ENCODE measurements around the gene PRR12. TPM values are rescaled to one million over a fixed set of nuclear protein-coding genes. Genes with fewer than 3 reads are reported as not detected.

Gene PRR12
- total and polyA plus RNA-seq, 9 of the 15 experiments (the other 6 are each of a cell fraction or from before 2014, with no cell fraction given) = 0.01 to 21.1 (median 0.98) TPM

- no peak for TF ChIP-seq SFPQ (IDR thresholded peaks at IDR 0.05; ENCODE audit: low read depth, low read length)
Observed at GRCh38 chr19:49546825-49547565, 44.0 kb upstream of the PRR12 start (continued).

- ChIA-PET CTCF (ENCODE audit: low intra/inter-chr PET ratio) (interaction anchor here (0.6 to 1.5 kb wide), 2 partner anchors 46 to 92 kb away, joined by 3 to 6 read pairs; no protein-coding TSS in a partner anchor), POLR2A (interaction anchor here (0.7 to 1.7 kb wide), 6 partner anchors 14 to 400 kb away, joined by 3 to 7 read pairs (median 3); partner anchors contain the start of gene RCN3)
- ATAC-seq (no peak), DNase-seq (ENCODE audit: extremely low read depth in 1 of 4, low spot score in 3 of 4) (peak in 1 of 4 experiments; percentile 11), FAIRE-seq (no peak)
- Histone ChIP-seq H3K79me2 (ENCODE audit: control insufficient read depth, insufficient read depth, low read length) (no peaks in the 10 kb centered on the region), H2AFZ (ENCODE audit: low read depth, low read length) (peak overlapping the region; percentile 10; the same call in 1 of the 2 replicates), H3K27ac (ENCODE audit: extremely low read depth, low read depth, low read length) (peak overlapping the region; percentile 2; the same call in 1 of the 3 replicates), H3K4me2 (ENCODE audit: insufficient read depth, low read length) (no peak overlapping the region), H3K9ac (ENCODE audit: insufficient read depth in 1 of 2, low read depth in 2 of 2, low read length in 2 of 2) (peak overlapping the region in 1 of 2 experiments; percentile 68; a peak in 1 of 4 replicates), H3K9me3 (replicated peaks; ENCODE audit: control insufficient read depth, insufficient read depth, low read depth, low read length) (no peaks in the 10 kb centered on the region), H4K20me1 (replicated peaks; ENCODE audit: control insufficient read depth, insufficient read depth, low read length) (no peaks in the 10 kb centered on the region), H3K4me1 (replicated peaks in 1 of 2; ENCODE audit: control insufficient read depth in 2 of 2, insufficient read depth in 2 of 2, low read length in 2 of 2) (peaks cover 2 to 18% of the 10 kb centered on the region in 2 experiments; a peak in 3 of 5 replicates), H3K36me3 (ENCODE audit: control insufficient read depth, insufficient read depth, low read length) (peaks cover 2% of the 10 kb centered on the region; the same call in 1 of the 3 replicates), H3K27me3 (ENCODE audit: control insufficient read depth in 2 of 2, insufficient read depth in 2 of 2, low read length in 2 of 2) (no peaks in the 10 kb centered on the region), H3K4me3 (no peak overlapping the region), H3K9me1 (ENCODE audit: control insufficient read depth, insufficient read depth, low read length) (no peaks in the 10 kb centered on the region)
- 30% methylated on average over 13 of the region's 13 CpGs for WGBS (ENCODE audit: insufficient coverage, low coverage, missing lambda C conversion rate)
- in situ Hi-C loops (cut with MboI) = no loop called here
- no TSS peak for BruUV-seq (replicated peaks)
- intact Hi-C loops (cut with micrococcal nuclease) = no loop called here
- no peak for TF ChIP-seq NR2C2 (CRISPR knock-in tag; IDR thresholded peaks at IDR 0.05)
- TF ChIP-seq NR2C2 (tag; IDR thresholded peaks at IDR 0.05) = peak; percentile 42
- TF ChIP-seq NR2C1 (IDR thresholded peaks at IDR 0.05) = no peak
- 0 out of 2 replicates have a peak, but pooled peaks have one; percentile 8 for TF ChIP-seq NR2C1 (tag; IDR thresholded peaks at IDR 0.05)
- no peak for TF ChIP-seq SAFB2 (IDR thresholded peaks at IDR 0.05; ENCODE audit: borderline replicate concordance, low read depth, low read length, severe bottlenecking)
Observed at GRCh38 chr19:49549045-49549444, 41.9 kb upstream of the PRR12 start.

All from K562 (cell line).